HL-60 (cell line): ENCODE results near the gene GAREM1.

Source experiments
- CTCF ChIP-seq: IDR thresholded peaks from one replicate; pipeline ENCODE4 v1.5.1; 2011; ENCODE audit warnings: low read length, control low read depth, inconsistent platforms; ENCODE audit not compliant: insufficient read depth
- GABPA ChIP-seq: IDR thresholded peaks from 2 replicates; pipeline ENCODE4 v1.6.1; 2012; ENCODE audit warnings: low read depth
- POLR2AphosphoS5 ChIP-seq: IDR thresholded peaks from 2 replicates; pipeline ENCODE4 v1.6.1; 2012; ENCODE audit warnings: low read depth
- REST ChIP-seq: IDR thresholded peaks from 2 replicates; pipeline ENCODE4 v1.6.1; 2012; ENCODE audit warnings: low read depth; ENCODE audit not compliant: insufficient replicate concordance
- SPI1 ChIP-seq: IDR thresholded peaks from 2 replicates; pipeline ENCODE4 v1.6.1; 2012; ENCODE audit warnings: low read depth, mild to moderate bottlenecking, borderline replicate concordance

GRCh38 chr18:32251466-32251865 lies 219.2 kb downstream of the GAREM1 start:
- no peak for TF ChIP-seq CTCF
- TF ChIP-seq POLR2AphosphoS5 = no peak
- no peak for TF ChIP-seq GABPA
- TF ChIP-seq REST = no peak
- no peak for TF ChIP-seq SPI1
